ENCODE results near the gene F2RL2.
"Not testable (repeated sequence)": the region's sequence is repeated elsewhere in the genome, so short reads cannot be mapped to it uniquely, and the experiment has no call there.

Gene F2RL2

GRCh38 chr5:76610196-76610595, 13.0 kb downstream of the F2RL2 start:
- DNase-seq (ENCODE audit: low spot score in 2 of 2), result no peak
- Mint-ChIP-seq H3K4me3 (no peak overlapping the region), H3K9me3 (no peaks in the 10 kb centered on the region), H3K27ac (no peak overlapping the region), H3K4me1 (no peaks in the 10 kb centered on the region), H3K36me3 (peaks cover 2% of the 10 kb centered on the region), H3K27me3 (peaks cover 1% of the 10 kb centered on the region)
- no peak for ATAC-seq (ENCODE audit: low read depth)

- H3K27ac Mint-ChIP-seq, result no peak overlapping the region
- H3K4me3 Mint-ChIP-seq, result no peak overlapping the region
- ATAC-seq (ENCODE audit: low read depth) (peak; percentile 81), DNase-seq (ENCODE audit: low spot score in 2 of 2) (no peak)
- H3K9me3 Mint-ChIP-seq, result no peaks in the 10 kb centered on the region
- peaks cover 2% of the 10 kb centered on the region for H3K36me3 Mint-ChIP-seq
- H3K27me3 Mint-ChIP-seq, result peaks cover 1% of the 10 kb centered on the region
- no peaks in the 10 kb centered on the region for H3K4me1 Mint-ChIP-seq
Observed at GRCh38 chr5:76608833-76609232, 14.4 kb downstream of the F2RL2 start.

- peaks cover 2% of the 10 kb centered on the region for H3K36me3 Mint-ChIP-seq
- DNase-seq (ENCODE audit: low spot score in 2 of 2) (no peak), ATAC-seq (ENCODE audit: low read depth) (no peak)
- no peak overlapping the region for H3K4me3 Mint-ChIP-seq
- H3K27me3 Mint-ChIP-seq, result peaks cover under 1% of the 10 kb centered on the region
- H3K4me1 Mint-ChIP-seq, result no peaks in the 10 kb centered on the region
- no peaks in the 10 kb centered on the region for H3K9me3 Mint-ChIP-seq
- H3K27ac Mint-ChIP-seq, result no peak overlapping the region
Observed at GRCh38 chr5:76607353-76607871, 15.8 kb downstream of the F2RL2 start.

- no peak overlapping the region for H3K27ac Mint-ChIP-seq
- no peaks in the 10 kb centered on the region for H3K4me1 Mint-ChIP-seq
Observed at GRCh38 chr5:76606701-76607100, 16.5 kb downstream of the F2RL2 start.

GRCh38 chr5:76604838-76605237, 18.4 kb downstream of the F2RL2 start:
- ATAC-seq (ENCODE audit: low read depth) (no peak), DNase-seq (ENCODE audit: low spot score in 2 of 2) (no peak)
- no peaks in the 10 kb centered on the region for H3K4me1 Mint-ChIP-seq
- H3K9me3 Mint-ChIP-seq, result no peaks in the 10 kb centered on the region
- H3K36me3 Mint-ChIP-seq, result no peaks in the 10 kb centered on the region
- no peak overlapping the region for H3K27ac Mint-ChIP-seq
- H3K27me3 Mint-ChIP-seq, result no peaks in the 10 kb centered on the region
- H3K4me3 Mint-ChIP-seq, result no peak overlapping the region

More at GRCh38 chr5:76606701-76607100, 16.5 kb downstream of the F2RL2 start:
- ATAC-seq (ENCODE audit: low read depth) (no peak), DNase-seq (ENCODE audit: low spot score in 2 of 2) (no peak)
- no peaks in the 10 kb centered on the region for H3K9me3 Mint-ChIP-seq
- H3K36me3 Mint-ChIP-seq, result peaks cover 2% of the 10 kb centered on the region
- H3K4me3 Mint-ChIP-seq, result no peak overlapping the region
- H3K27me3 Mint-ChIP-seq, result no peaks in the 10 kb centered on the region

GRCh38 chr5:76603991-76604390, 19.2 kb downstream of the F2RL2 start:
- not testable (repeated sequence) for H3K4me3 Mint-ChIP-seq; H3K36me3 Mint-ChIP-seq; H3K4me1 Mint-ChIP-seq; H3K27me3 Mint-ChIP-seq; DNase-seq (ENCODE audit: low spot score in 2 of 2); H3K27ac Mint-ChIP-seq; ATAC-seq (ENCODE audit: low read depth); H3K9me3 Mint-ChIP-seq

GRCh38 chr5:76602094-76602726, 21.0 kb downstream of the F2RL2 start:
- DNase-seq (ENCODE audit: low spot score in 2 of 2) (no peak), ATAC-seq (ENCODE audit: low read depth) (no peak)
- Mint-ChIP-seq H3K4me3 (no peak overlapping the region), H3K27me3 (no peaks in the 10 kb centered on the region), H3K9me3 (no peaks in the 10 kb centered on the region), H3K4me1 (no peaks in the 10 kb centered on the region), H3K36me3 (no peaks in the 10 kb centered on the region), H3K27ac (no peak overlapping the region)

DNA sequence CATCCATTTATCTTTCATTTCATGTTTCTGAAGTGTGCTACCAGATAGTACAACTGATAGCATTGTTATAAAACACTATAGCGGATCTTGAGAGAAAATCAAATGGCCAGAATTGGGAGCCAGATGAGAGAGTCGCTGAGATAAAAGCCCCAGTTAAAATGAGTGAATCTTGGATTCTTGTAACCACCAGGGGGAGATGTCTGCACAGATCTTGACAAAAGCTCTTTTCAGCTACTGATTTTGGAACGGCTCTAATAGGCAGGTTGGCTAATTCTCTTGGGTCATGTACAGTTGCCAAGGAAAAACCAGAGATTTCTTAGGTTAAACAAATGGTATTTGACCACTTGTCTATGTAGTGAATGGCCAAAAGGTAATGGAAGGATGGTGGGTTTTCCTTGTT, 21.7 kb downstream of the F2RL2 start:
- DNase-seq (ENCODE audit: low spot score in 2 of 2) (peak; percentile 15 to 32), ATAC-seq (ENCODE audit: low read depth) (peak; percentile 64)
- H3K4me1 Mint-ChIP-seq, result no peaks in the 10 kb centered on the region
- no peak overlapping the region for H3K27ac Mint-ChIP-seq
- H3K36me3 Mint-ChIP-seq, result peaks cover 3% of the 10 kb centered on the region
- no peaks in the 10 kb centered on the region for H3K9me3 Mint-ChIP-seq
- no peaks in the 10 kb centered on the region for H3K27me3 Mint-ChIP-seq
- no peak overlapping the region for H3K4me3 Mint-ChIP-seq

DNA sequence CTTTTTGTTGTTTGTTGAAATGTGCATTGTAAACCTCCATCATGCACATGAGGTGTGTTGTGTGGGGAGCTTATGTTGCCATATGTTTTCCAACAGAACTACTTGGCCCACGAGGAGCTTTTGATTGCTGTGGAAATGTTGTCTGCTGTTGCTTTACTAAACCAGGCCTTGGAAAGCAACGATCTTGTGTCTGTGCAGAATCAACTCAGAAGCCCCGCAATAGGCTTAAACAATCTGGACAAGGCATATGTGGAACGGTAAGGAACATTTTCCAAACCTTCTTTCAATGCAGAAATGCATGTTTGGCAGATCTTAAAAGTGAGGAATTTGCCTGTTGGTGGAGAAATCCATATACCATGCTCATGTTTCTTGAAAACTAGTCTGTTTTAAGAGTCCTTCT, 22.5 kb downstream of the F2RL2 start:
- Mint-ChIP-seq H3K9me3 (no peaks in the 10 kb centered on the region), H3K27ac (no peak overlapping the region), H3K27me3 (no peaks in the 10 kb centered on the region), H3K4me3 (no peak overlapping the region), H3K36me3 (peaks cover 3% of the 10 kb centered on the region), H3K4me1 (no peaks in the 10 kb centered on the region)
- ATAC-seq (ENCODE audit: low read depth), result no peak
- no peak for DNase-seq (ENCODE audit: low spot score in 2 of 2)

- ATAC-seq (ENCODE audit: low read depth) (no peak), DNase-seq (ENCODE audit: low spot score in 2 of 2) (no peak)
- Mint-ChIP-seq H3K27ac (no peak overlapping the region), H3K36me3 (peaks cover 3% of the 10 kb centered on the region), H3K4me1 (no peaks in the 10 kb centered on the region), H3K4me3 (no peak overlapping the region), H3K27me3 (peaks cover 1% of the 10 kb centered on the region), H3K9me3 (no peaks in the 10 kb centered on the region)
Observed at GRCh38 chr5:76598531-76598930, 24.7 kb downstream of the F2RL2 start.

- Mint-ChIP-seq H3K4me3 (no peak overlapping the region), H3K4me1 (no peaks in the 10 kb centered on the region), H3K27ac (no peak overlapping the region), H3K36me3 (peaks cover 5% of the 10 kb centered on the region), H3K27me3 (peaks cover 1% of the 10 kb centered on the region), H3K9me3 (no peaks in the 10 kb centered on the region)
- ATAC-seq (ENCODE audit: low read depth), result no peak
- no peak for DNase-seq (ENCODE audit: low spot score in 2 of 2)
Observed at GRCh38 chr5:76595755-76596481, 27.3 kb downstream of the F2RL2 start.

DNA sequence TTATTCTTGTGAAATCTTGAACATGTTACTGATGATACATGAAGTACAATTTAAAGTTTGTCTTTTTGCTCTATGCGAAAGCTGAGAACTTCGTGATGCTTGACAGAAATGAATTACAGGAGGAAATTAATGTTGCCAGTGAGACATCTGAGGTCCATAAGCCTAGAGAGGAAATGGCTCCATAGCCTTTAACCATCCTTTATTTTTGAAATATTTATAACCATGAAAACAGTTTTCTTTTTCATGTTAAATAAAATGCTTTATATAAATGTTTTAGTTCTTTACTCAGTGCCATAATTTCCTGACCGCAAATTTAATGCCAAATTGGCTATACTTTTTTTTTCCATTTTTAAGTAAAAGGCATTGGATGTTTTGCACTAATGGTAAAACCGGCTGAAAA, 29.1 kb downstream of the F2RL2 start:
- no peaks in the 10 kb centered on the region for H3K4me1 Mint-ChIP-seq
- no peak overlapping the region for H3K27ac Mint-ChIP-seq
- H3K9me3 Mint-ChIP-seq, result no peaks in the 10 kb centered on the region
- peaks cover 5% of the 10 kb centered on the region for H3K36me3 Mint-ChIP-seq
- ATAC-seq (ENCODE audit: low read depth) (no peak), DNase-seq (ENCODE audit: low spot score in 2 of 2) (no peak)
- no peak overlapping the region for H3K4me3 Mint-ChIP-seq
- H3K27me3 Mint-ChIP-seq, result peaks cover 1% of the 10 kb centered on the region

DNA sequence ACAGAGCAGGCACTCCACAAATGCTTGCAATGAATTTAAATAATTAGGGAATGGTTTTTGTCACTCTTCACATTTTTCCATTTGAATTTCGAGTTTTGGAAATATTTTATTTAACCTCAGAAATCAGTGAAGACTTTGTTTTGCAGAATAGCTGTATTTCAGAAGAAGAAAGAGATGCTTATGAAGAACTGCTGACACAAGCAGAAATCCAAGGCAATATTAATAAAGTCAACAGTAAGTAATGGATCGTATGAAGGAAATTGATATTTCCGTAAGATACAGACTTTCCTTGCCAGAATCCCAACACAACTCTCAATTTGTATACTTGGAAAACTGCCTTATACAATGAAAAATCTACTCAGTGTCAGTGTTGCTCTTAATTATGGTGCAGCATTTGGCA, 30.5 kb downstream of the F2RL2 start:
- no peak for ATAC-seq (ENCODE audit: low read depth)
- H3K4me1 Mint-ChIP-seq, result no peaks in the 10 kb centered on the region
- no peaks in the 10 kb centered on the region for H3K9me3 Mint-ChIP-seq
- H3K27ac Mint-ChIP-seq, result no peak overlapping the region
- no peak for DNase-seq (ENCODE audit: low spot score in 2 of 2)
- H3K36me3 Mint-ChIP-seq, result peaks cover 5% of the 10 kb centered on the region
- H3K4me3 Mint-ChIP-seq, result no peak overlapping the region
- H3K27me3 Mint-ChIP-seq, result peaks cover 1% of the 10 kb centered on the region

DNA sequence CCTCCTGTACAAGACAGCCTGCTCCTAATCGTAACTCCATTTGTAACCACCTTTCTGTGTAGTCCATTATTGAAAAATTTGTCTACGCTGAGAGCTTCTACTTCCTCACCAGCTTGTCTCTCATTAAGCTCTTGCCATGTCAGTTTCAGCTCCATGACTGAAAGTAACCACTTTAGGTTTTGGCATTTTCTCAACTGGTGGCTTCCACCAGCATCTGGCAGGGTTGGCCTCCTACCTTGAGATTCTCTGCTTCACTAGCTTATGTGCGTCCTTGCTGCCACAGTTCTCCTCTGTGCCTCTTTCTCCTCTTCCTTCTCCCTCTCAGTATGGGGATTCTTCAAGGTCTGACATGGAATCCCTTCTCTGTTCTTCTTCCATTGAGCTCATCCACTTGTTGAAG, 31.8 kb downstream of the F2RL2 start:
- Mint-ChIP-seq H3K9me3 (no peaks in the 10 kb centered on the region), H3K36me3 (peaks cover 2% of the 10 kb centered on the region), H3K4me3 (no peak overlapping the region), H3K27ac (no peak overlapping the region), H3K4me1 (no peaks in the 10 kb centered on the region), H3K27me3 (peaks cover 1% of the 10 kb centered on the region)
- no peak for DNase-seq (ENCODE audit: low spot score in 2 of 2)
- ATAC-seq (ENCODE audit: low read depth), result no peak

- Mint-ChIP-seq H3K27ac (no peak overlapping the region), H3K36me3 (peaks cover 2% of the 10 kb centered on the region), H3K4me3 (no peak overlapping the region), H3K9me3 (no peaks in the 10 kb centered on the region), H3K4me1 (no peaks in the 10 kb centered on the region), H3K27me3 (no peaks in the 10 kb centered on the region)
- peak; percentile 22 for ATAC-seq (ENCODE audit: low read depth)
- no peak for DNase-seq (ENCODE audit: low spot score in 2 of 2)
Observed at GRCh38 chr5:76590027-76590426, 33.2 kb downstream of the F2RL2 start.
